A204.1 (cell line): ENCODE results near the gene FBXO34.
"Not testable (repeated sequence)": the region's sequence is repeated elsewhere in the genome, so short reads cannot be mapped to it uniquely, and the experiment has no call there.

Experiments used
- FAIRE-seq: peaks from 2 replicates; lab custom pipeline; 2012; peaks lifted over from hg19 to GRCh38; lab: Jason Lieb, UNC

FBXO34 gene

DNA sequence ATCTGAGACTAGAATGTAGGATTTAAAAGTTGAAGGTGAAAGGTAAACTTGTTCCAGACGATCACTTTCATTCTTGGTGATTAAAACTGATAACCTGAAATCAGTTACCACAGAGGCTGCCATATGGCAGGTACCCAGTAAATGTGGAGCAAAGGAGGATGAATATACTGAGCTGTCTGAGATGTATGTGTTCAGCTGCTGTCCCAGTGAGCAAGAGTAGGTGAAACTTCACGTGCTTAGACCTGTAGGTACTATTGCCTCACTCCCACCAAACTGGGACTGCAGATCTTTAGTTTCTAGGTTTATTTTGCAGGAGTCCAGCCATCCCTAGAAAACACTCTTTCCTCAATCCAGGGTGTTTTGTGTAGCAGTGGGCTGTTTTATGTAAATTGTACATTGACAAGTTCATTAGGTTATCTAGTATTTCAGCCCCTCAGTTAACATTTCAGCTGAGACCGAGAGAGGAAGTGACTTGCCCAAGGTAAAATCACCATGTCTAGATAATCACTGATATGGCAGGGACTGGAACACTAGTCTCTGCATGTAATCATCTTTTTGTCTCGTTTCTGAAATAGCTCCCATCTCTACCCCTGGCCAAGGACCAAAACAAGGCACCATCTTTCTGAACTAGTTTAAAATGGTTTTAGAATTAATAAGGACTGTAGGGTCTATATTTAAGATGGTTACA lies 77.7 kb downstream of the FBXO34 start:
- no peak for FAIRE-seq

DNA sequence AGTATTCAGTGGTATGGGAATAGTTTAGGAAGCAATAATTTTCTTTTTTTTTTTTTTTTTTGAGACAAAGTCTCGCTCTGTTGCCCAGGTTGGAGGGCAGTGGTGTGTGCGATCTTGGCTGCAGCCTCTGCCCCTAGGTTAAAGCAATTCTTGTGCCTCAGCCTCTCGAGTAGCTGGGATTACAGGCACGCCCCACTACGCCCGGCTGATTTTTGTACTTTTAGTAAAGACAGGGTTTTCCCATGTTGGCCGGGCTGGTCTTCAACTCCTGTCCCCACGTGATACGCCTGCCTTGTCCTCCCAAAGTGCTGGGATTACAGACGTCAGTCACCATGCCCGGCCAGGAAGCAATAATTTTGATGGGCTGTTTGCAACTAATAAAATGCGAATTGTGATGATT lies 78.3 kb downstream of the FBXO34 start:
- FAIRE-seq: no peak

DNA sequence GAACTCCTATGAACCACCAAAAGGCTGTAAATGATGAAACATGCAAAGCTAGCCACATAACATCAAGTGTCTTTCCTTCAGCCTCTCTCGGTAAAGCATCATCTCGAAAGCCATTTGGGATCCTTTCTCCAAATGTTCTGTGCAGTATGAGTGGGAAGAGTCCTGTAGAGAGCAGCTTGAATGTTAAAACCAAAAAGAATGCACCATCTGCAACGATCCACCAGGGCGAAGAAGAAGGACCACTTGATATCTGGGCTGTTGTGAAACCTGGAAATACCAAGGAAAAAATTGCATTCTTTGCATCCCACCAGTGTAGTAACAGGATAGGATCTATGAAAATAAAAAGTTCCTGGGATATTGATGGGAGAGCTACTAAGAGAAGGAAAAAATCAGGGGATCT lies 79.2 kb downstream of the FBXO34 start:
- FAIRE-seq: no peak

DNA sequence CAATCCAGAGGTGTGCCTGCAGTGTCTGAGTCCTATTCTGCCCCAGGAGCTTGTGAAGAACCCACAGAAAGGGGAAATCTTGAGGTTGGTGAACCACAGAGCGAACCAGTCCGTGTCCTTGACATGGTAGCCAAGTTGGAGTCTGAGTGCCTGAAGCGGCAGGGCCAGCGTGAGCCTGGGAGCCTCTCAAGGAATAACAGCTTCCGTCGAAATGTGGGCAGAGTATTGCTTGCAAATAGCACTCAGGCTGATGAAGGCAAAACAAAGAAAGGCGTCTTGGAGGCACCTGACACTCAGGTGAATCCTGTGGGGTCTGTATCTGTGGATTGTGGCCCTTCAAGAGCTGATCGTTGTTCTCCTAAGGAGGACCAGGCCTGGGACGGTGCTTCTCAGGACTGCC lies 79.9 kb downstream of the FBXO34 start:
- no peak for FAIRE-seq

DNA sequence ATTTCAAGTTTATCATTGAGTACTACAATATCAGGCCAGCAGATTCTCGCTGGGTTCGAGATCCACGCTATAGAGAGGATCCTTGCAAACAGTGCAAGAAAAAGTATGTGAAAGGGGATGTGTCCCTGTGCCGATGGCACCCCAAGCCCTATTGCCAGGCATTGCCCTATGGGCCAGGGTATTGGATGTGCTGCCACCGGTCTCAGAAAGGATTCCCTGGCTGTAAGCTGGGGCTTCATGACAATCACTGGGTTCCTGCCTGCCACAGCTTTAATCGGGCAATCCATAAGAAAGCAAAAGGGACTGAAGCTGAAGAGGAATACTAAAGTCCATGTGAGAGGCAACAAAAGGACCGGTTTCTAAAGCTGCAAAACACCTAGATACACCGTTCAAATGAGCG lies 81.0 kb downstream of the FBXO34 start:
- no peak for FAIRE-seq

DNA sequence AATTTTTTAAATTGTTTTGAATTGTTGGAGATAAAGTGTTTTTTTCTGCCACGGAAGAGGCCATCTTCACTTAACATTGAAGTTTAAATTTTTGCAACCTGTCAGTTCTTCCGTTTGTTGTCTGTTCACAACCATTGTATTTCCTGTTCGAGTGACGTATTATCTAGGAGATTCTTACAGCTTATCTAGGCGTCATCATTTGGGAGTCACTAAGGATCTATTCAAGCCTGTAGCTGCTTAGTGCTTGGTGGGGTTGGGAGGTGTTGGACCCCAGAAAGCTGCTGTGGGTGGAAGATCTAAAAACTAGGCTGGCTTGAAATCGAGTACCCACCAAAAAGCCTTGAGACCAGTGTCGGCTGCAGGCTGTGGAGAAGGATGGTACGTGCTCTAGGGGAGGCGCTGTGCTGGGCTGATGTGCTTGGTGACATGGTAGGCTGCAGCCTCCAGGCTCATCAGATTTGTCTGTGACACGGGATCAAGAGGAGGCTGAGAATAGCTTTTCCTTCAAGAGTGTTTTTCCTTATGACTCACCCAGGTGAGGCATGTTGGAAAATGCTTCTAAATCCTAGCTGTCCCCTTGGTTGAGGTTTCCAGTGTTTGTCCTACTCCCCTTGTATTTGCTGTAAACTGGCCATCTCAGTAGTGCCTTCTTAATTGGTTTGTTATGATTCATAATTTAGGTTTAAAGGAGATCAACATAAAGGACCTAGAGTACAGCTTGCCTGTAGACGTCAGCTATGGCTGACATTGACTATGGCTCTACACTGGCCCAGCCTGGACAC lies 82.7 kb downstream of the FBXO34 start:
- no peak for FAIRE-seq

DNA sequence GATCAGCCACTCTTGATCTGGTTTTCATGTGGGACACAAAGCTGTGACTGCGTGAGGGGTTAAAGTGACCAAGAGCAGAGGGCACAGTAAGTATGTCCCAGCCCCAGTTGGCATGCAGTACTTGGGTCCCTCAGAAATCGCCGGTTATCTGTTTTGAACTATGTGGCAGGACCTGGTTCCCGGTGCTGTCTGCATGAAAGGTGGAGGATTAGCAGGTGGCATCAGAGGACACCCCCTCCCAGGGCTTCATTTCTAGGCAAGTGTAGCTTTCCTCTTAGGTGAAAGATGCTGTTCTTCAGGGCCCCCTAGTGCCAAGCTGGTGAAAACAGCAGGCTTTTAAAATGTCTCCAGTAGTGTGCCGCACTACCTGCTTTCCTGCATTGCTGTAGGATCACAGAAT lies 83.3 kb downstream of the FBXO34 start:
- no peak for FAIRE-seq

DNA sequence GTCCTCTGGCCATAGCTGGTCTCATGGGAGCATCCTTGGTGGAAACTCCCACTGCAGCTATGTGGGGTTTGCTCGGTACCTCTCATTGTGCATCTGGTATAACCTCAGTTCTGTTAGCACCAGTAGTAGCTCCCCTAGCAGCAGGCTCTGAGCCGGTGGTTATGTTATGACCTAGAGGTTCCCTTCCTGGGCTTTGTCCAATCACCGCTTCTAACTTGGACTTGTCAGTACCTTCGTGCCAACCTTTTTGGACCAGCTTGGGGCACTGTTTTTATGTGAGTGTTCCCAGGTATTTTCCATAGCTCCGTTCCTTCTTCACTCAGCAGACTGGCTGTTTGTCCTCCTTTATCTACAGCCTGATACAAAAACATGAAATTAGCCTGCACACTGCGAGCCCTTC lies 84.7 kb downstream of the FBXO34 start:
- no peak for FAIRE-seq

DNA sequence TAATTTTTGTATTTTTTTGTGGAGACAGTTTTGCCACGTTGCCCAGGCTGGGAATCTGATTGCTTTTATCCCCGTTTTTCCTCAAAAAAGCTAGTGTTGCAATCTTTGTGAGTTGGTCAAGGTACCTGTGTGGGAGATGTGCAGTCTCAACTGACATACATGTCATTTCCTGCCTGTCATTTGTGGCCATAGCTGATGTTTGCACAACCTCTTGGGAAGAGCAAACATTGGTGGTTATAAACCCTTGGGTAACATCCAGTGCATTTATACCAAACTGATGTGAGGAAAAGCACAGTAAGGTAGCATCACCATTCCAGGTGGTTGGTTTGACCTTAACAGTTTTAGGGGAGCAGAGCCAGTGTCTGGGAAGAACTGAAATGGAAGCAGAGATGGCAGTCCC lies 85.7 kb downstream of the FBXO34 start:
- FAIRE-seq: no peak

DNA sequence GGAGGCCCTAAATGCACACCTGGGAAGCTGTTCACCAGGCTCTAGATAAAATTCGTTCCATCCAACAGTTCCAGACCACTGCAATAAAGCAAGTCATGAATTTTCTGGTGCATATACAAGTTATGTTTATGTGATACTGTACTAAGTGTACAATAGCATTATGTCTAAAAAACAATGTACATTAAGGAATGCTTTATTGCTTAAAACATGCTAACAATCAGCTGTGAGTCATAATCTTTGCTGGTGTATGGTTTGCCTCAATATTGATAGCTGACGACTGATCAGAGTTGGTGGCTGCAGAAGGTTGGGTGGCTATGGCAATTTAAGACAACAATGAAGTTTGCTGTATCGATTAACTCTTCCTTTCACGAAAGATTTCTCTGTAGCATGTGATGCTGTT lies 88.1 kb downstream of the FBXO34 start:
- no peak for FAIRE-seq

DNA sequence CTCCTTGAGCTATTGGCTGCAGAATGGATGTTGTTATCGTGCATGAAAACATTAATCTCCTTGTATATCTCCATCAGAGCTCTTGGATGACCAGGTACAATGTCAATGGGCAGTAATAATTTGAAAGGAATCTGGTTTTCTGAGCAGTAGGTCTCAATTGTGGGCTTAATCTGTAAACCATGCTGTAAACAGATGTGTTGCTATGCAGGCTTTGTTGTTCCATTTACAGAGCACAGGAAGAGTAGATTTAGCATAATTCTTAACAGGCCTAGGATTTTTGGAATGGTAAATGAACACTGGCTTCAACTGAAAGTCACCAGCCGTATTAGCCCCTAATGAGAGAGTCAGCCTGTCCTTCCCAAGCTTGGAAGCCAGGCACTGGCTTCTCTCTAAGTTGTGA lies 90.0 kb downstream of the FBXO34 start:
- no peak for FAIRE-seq

DNA sequence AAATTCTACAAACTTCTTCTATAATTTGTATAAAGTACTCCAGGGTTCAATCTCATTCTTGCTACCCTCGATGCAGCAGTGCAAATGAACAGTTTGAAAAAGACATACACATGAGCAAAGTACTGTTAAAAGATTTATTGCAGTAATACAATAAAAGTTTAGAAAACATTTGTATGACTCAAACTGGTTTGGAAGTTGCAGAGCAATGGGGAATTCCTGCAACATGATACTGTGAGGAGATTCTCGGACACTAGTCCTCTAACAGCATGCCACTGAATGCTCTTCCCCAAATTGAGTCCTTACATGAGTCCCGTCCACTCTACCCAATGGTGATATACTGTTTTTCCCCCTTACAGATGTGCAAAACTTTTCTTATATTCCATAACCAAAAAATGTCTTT lies 95.0 kb downstream of the FBXO34 start:
- FAIRE-seq: no peak

DNA sequence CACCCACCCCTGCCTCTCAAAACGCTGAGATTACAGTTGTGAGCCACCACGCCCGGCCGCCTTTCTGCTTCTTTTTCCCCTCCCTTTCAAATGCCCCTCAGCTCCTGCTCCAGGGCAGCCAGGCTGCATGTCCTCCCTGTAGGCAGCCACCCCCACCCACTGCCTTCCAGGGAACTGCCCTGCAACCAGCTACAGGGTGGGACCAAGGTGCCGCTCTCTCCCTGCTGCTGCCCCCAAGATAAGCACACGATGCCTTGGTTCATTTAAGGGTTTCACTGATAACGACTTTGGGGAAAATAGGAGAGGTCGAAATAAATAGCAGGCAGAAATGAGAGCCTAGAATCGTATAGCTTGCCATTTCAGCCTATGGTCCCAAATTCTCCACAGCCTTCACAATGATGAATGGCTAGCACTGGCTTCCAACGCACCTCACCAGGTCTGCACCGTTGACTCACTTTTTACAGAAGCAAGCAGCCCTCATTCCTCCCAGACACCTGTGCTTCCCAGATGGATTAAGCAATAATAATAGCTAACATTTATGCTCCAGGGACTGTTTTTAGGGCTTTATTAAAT lies 99.7 kb downstream of the FBXO34 start:
- FAIRE-seq: no peak

DNA sequence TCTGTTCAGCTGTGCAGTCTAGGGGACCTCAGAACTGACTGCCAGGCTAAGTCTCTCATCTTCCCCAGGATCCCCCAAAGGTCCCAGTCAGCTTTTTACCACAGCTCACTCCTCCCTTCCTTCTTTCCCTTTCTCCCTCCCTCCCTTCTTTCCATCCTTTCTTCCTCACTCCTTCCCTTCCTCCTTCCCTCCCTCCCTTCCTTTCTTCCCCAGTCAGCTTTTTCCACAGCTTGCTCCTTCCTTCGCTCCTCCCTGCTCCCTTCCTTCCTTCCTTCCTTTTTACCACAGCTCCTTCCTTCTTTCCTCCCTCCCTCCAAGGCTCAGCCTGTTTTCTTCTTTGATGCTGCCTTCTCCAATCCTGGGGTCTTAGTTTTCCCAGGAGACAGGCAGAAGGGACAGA lies 101.2 kb downstream of the FBXO34 start:
- FAIRE-seq: no peak

DNA sequence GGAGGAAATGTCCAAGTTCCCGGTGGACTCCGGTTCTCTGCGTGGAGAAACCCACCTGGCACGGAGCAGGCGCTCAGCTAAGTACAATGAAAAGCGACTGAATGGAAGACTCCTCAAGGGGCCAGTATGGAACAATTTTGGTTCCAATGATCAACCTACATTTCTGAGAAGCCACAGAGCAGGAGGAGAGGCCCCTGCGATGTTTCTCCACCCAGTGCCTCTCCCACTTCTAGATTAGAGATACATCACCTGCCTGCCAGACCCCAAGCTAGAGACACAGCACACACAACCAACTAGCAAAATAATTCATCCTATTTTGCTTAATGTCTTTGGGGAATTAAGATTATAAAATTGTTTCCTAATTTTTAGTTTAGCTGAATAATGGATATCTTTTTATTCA lies 101.6 kb downstream of the FBXO34 start:
- FAIRE-seq: no peak

DNA sequence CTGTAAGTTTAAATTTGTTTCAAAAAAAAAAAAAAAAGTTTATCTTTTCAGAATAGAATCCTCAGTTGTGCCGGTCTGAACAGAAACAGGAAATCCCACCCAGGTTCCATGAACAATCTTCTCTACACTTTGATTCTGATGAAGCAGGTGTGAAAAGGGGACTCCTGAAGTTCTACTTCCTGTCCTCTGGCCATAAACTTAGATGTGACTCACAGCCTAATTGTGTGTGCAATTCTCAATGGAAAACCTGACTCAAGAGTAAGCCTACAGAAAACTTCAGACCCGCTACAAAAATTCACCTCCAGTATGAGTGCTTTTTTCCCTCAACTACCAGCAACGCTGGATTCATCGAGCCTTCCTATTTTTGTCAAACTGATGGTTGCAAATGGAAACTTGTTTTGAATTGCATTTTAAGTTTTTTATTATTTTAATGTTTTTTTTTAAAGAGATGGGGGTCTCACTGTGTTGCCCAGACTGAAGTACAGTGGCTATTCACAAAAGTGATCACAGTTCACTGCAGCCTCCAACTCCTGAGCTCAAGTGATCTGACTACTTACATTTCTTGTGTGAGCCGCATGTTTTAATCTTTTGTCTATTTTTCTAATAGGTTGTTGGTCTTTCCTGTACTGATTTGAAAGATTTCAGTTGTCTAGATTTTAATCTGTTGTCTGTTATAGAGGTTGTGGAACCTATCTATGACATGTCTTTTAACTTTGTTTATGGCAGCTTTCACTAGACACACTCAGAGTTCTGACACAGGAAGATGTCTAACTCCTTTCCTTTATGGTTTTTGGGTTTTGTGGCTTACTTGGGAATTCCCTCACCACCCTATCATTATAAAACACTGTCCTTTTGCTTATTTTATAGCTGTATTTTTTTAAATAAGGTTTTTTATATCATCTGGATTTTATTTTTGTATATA lies 102.8 kb downstream of the FBXO34 start:
- FAIRE-seq: no peak

DNA sequence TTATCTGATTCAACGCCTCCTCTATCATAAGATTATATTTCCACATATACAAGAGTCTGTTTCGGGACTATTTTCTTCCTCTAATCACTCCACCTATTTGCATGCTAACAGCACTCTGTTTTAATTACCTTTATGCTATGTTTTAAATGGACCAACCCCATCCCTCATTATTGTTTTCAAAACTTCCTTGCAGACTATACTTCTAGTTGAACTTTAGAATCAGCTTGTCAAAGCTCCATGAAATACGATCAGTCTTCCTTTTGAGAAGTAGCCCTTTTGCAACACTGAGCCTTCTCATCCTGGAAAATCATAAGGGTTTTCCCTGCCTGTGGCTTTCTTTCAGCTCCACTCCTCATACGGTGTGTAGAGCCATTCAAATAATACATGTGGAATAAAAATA lies 103.5 kb downstream of the FBXO34 start:
- FAIRE-seq: no peak

DNA sequence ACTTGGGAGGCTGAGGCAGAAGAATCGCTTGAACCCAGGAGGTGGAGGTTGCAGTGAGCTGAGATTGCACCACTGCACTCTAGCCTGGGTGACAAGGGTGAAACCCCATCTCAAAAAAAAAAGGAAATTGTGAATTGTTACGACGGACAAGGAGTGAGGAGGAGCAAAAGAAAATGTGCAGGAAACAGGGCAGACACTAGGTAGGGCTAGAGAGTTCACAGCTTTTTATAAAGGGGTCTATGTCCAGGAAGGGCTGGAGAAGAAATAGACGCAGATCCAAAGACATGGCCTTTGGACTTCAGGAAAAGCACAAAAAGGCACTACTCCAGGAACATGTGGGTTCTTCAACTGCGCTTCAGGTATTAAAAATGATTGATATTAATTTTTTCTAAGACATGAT lies 106.0 kb downstream of the FBXO34 start:
- FAIRE-seq: no peak

DNA sequence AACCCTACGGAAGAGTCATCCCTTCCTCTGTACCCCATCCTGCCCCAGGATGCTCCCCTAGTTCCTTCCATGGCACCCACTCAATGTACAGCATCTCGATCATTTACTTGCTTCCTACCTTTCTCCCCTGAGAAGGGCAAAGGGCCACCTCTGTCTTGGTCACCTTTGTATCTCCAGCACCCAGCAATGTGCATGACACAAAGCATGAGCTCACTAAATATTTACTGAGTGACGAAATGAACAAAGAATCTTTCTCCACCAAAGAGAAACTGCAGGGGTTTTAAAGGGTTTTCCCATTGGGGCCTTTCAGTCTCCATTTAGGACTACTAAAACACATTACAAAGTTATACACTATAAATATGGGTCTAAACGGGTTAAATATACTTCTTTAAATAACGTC lies 109.8 kb downstream of the FBXO34 start:
- FAIRE-seq: no peak

DNA sequence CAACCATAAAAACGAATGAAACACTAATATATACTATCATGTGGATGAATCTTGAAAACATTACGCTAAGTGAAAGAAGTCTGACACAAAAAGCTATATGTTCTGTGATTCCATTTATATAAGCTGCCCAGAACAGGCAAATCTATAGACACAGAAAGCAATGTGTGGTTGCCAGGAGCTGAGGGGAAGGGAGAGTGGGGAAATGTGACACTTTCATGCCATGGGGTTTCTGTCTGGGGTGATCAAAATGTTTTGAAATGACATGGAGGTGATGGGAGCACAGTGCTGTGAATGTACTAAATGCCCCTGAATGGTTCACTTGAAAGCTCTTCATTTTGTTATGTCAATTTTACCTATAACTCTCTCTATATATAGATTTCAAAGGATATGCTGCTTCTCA lies 110.3 kb downstream of the FBXO34 start:
- no peak for FAIRE-seq

DNA sequence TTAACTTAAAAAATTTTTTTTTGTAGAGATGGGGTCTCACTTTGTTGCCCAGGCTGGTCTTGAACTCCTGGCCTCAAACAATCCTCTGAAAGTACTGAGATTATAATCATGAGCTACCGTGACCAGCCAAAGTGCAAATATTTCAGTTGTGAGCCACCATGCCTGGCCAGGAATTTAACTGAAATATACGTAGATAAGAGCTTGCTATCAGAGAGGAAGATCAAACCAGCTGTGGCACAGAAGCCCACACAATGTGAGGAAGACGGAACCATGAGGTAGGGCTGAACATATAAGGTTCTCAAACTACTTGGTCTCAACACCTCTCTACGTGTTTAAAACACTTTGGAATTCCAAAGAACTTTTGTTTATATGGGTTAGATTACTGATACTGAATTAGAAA lies 111.3 kb downstream of the FBXO34 start:
- no peak for FAIRE-seq

DNA sequence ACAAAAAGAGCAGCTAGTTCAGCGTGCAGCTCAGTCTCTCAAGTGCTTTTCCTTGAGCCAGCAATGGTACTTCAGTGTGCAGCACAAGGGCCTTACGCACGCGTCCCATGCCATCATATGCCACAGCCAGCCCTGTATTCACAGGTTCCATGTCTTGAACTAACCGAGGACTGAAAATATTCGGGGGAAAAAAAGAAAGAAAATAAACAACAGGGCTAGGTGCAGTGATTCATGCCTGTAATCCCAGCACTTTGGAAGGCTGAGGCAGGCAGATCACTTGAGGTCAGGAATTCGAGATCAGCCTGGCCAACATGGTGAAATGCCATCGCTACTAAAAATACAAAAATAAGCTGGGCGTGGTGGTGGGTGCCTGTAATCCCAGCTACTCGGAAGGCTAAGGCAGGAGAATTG lies 111.8 kb downstream of the FBXO34 start:
- FAIRE-seq: not testable (repeated sequence)
